ENCODE results near the gene PICALM.

DNA sequence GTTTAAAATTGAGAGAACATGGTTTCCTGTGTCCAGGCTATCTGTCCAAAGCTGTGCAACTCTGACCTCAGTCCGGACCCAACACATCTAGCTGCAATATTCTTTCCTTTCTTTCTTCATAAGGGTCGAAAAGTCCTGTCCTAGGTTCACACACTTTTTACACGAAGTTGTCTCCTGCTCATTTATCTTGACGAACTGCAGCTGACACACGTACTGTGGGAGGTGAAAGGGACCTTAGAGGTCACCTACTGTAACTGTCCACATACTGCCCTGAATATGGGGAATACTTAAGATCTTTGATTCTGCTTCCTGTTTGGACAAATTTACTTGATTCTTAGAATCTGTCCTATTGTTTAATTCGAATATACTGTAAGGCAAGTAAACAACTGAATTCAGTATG, 107.8 kb downstream of the PICALM start:
- no peak for TF ChIP-seq GATA2 (IDR thresholded peaks at IDR 0.05; ENCODE audit: low read depth, low read length)
- no peak for TF ChIP-seq GATA3 (IDR thresholded peaks at IDR 0.05; ENCODE audit: low read depth, low read length)

Measured in SH-SY5Y (cell line).